ENCODE data around the gene STAB1.

Gene STAB1

GRCh38 chr3:52458031-52458760 lies 36.9 kb upstream of the STAB1 start:
- no peak for DNase-seq (ENCODE audit: low spot score)

GRCh38 chr3:52458770-52459545 lies 36.2 kb upstream of the STAB1 start:
- no peak for DNase-seq (ENCODE audit: low spot score)

- DNase-seq (ENCODE audit: low spot score) = no peak
These were observed 33.3 kb upstream of the STAB1 start for GRCh38 chr3:52461874-52462273.

GRCh38 chr3:52463416-52463815 lies 31.7 kb upstream of the STAB1 start:
- no peak for DNase-seq (ENCODE audit: low spot score)

DNA sequence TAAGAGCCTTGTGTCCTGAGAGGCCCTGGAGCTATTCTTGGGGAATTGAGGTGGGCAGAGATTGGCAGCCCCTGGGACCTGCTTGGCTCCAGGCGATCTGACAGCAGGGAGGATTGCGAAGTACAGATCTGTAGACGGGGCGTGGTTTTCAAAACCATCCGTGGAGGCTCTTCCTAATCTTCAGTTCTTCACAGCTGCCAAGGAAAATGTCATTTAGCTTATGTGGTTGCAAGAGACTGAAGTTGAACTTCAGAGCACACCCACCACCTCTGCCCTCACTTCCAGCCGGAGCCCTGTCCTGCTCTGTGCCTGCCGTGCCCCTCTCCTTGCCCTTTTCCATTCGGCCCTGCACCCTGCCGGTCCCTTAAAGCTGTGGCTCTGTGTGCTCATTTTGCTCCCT lies 26.8 kb upstream of the STAB1 start:
- DNase-seq (ENCODE audit: low spot score) = no peak

DNA sequence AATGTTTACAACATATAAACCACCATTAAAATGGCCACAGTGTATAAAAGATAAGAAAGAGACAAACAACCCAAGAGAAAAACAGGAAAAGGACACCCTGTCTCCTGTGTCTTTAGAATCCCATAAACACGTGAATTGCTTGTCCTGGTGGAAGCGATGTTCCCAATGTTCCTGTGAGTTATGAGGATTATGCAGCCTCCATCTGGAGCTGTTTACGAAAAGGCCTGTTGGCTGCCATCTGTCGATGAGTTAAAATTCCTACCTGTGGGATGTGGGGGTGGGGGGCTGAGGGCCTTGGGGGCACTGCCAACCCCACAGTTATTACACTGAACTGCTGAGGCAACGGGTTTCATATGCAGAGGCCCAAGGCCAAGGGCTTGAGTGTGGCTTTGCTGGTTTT lies 26.1 kb upstream of the STAB1 start:
- DNase-seq (ENCODE audit: low spot score) = no peak

DNA sequence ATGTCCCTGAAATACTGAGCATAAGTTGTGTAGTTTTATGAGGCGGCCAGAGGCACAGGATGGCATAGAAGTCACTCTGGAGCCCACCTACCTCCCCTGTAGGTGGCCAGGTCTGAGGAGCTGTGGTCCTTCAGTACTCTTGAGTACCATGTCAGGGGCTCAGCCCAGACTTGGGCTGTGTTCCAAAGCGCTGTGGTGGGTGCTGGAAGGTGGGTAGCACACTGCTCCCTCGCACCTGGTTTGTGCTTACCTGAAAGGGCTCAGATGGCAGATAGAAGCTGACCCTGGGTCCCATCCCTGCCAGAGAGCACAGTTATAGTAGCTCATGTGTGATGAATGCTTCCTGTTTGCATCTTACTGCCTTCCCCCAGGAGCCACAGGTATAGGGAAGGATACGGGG lies 24.2 kb upstream of the STAB1 start:
- no peak for DNase-seq (ENCODE audit: low spot score)

DNA sequence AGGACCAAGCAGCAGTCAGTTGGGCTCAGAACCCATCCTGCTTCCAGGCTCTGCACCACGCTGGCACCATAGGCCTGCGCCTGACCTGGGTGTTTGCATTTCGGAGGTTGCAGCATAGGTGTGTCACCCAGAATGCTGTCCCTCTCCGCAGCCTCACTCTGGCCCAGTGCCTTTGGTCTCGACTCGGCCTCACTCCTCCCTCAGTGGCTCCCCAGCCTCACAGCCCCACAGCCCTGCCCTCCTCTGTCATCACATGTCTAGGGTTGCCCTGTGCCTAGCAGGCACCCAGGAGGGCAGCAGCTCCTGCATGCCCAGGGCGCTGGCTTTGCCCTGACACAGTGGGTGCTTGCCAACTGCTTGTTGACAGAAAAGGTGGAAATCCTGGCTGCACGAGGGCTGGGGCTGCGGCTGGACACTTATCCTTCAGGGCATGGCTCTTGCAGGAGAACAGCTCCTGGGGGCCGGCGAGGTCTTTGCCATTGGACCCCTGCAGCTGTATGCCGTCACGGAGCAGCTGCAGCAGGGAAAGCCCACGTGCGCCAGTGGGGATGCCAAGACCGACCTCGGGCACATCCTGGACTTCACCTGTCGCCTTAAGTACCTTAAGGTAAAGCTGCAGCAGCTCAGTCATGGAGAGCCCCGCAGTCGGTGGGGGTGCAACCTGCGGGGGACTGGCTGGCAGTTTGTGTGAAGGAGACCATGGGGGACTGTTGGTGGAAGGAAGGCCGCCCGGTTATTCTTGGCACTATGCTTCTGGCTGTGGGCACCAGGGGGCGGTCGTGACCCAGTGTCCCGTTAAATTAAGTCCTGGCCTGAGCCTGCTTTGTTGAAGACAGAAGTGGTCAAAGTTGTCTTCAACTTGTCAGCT lies 23.5 kb upstream of the STAB1 start:
- peak; percentile 22 for DNase-seq (ENCODE audit: low spot score)

DNA sequence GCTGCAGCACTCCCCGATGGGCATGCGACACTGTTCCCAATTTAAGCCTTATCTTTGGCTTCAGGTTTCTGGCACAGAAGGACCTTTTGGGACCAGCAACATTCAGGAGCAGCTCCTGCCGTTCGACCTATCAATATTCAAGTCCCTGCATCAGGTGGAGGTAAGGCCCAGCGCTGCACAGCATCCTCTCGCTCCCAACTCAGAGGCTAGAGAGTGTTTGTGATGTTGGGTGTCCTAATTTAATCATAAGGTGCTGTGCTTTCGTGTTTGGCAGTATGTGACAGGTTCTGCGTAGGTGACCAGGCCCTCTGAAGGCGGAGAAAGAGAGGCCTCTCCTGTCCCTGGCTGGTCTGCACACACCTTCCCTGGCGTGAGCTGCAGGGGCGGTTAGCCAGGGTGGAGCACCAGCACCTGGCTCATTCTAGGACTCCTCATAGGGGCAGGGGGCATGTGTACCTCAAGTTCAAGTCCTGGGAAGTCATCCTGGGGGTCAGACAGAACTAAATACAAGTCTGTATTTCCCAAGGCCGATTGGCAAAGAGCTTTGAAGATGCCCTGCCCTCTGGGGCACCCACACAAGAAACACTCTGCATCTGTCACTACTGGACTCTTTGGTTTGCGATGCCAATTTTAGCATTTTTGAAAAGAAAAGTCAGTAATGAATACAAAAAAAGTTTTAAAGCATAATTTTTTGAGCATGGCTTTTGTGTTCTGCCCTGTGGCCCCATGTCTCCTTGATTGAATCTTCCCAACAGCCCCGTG lies 22.7 kb upstream of the STAB1 start:
- DNase-seq (ENCODE audit: low spot score) = no peak

- no peak for DNase-seq (ENCODE audit: low spot score)
These were observed 22.1 kb upstream of the STAB1 start for GRCh38 chr3:52473026-52473425.

DNA sequence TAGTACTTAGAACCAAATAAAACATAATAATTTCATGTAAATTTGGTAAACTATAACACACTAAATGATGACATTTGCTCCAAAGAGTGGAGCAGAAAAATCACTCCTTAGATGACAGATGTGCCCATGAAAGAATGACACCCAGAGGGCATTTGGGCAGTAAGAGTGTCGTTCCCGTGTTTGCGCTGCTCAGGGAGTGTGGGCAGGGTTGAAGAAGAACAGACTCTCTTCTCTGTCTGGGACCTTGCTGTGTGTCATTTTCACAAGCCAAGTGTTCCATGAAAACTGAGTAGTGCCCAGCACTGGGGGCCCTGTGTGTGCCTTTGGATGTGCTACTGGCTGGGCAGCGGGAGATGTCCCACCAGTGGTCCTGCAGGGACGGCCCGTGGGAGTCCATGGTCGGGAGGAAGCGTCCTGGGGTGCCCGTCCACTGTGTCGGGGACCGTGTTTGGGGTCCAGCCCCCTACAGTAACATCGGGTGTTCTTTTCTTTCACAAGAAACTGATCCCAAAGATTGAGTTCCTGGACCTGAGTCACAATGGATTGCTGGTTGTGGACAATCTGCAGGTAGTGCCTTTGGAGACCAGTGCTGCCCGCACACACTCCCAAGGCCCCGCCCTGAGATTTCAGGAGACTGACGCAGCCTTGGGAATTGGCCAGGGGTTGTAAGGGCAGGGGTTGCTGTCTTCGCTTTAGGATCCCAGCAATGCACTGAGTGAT lies 17.9 kb upstream of the STAB1 start:
- DNase-seq (ENCODE audit: low spot score) = no peak

- no peak for DNase-seq (ENCODE audit: low spot score)
These were observed 17.4 kb upstream of the STAB1 start for GRCh38 chr3:52477796-52478095.

- no peak for DNase-seq (ENCODE audit: low spot score)
These were observed 15.9 kb upstream of the STAB1 start for GRCh38 chr3:52479037-52479876.

DNA sequence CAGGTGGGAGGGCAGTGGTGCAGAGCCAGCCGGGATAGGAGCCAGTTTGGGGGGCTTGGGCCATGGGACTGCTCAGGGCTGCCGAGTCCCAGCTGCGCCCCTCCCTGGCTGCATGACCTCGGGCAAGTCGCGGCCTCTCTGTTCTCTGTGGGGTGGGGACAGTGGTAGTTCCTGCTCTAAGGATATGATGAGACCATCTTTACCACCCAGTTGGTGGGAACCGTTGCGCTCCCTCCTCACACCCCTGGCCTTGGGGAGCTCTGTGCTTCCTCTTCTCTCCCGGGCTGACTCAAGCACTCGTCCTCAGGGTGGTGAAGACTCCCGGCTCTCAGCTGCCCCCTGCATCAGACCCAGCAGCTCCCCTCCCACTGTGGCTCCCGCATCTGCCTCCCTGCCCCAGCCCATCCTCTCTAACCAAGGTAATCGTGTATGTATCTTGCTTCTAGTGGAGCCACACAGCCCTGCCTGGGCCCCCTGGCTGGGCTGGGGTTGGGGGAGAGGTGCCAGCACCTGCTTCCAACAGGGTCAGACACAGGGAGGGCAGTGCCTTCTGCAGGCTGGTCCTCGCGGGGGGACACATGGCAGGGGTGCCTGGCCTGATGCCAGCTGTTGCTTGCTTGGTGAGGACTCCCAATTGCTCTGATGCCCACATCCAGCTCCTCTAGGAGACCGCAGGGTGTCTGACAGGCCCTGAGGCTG lies 15.1 kb upstream of the STAB1 start:
- DNase-seq (ENCODE audit: low spot score) = no peak

DNA sequence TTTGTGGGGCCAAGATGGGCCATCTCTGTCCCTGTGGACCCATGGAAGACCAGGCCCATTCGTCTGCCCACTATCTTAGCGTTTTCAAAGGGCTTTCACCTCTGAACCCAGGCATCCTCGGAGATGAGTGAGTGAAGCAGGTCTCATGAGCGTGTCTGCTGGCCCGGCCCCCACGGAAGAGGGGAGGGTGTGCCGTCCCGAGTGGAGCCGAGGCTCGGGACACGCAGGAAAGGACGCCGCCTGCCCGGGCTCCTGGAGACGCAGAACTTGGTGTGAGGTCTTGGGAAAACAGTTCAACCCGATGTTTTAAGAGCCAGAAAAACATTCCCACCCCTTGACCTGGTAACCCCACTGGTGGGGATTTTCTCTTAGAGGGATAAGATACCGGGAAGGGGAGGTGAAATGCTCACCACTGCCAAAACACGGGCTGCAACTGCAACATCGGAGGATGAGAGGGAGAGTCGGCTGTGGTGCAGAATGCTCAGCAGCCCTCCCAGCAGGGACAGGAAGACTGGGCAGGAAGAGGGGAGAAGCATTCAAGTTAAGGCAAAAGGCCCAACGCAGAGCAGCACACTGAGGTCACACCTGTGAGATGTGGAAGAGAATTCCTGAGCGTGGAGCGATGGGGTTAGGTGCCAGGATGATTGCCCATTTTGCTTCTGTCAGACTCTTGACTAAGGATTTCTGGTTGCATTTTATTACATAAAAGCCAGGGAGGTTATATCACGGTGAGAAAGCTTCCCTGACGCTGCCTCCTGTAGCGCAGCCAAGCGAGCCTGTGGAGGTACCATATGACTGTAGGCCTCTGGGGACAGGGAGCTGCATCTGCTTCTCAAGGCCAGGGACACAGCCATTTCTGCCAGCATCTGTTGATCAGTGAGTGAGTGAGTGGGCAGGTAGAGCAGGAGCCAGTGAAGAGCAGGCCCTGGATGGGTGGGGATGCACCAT lies 14.1 kb upstream of the STAB1 start:
- no peak for DNase-seq (ENCODE audit: low spot score)

GRCh38 chr3:52481819-52482521 lies 13.2 kb upstream of the STAB1 start:
- no peak for DNase-seq (ENCODE audit: low spot score)

GRCh38 chr3:52483081-52483480 lies 12.1 kb upstream of the STAB1 start:
- DNase-seq (ENCODE audit: low spot score) = no peak
